GM12865 (cell line): Measurements from ENCODE around the gene NDUFS5.
"Not testable (repeated sequence)": the region's sequence is repeated elsewhere in the genome, so short reads cannot be mapped to it uniquely, and the experiment has no call there.

Experiments
- DNase-seq: peaks from one replicate; pipeline ENCODE4 v3.0.0; 2010; ENCODE audit warnings: low read depth
- H3K4me3 ChIP-seq: 2 replicates; pipeline ENCODE4 v1.5.1; 2011; ENCODE audit warnings: mild to moderate bottlenecking, low read depth, low read length, control low read depth
- TF ChIP-seq, protein P1 (sequence below): IDR thresholded peaks from 2 replicates; pipeline ENCODE4 v1.5.1; 2011; ENCODE audit warnings: low read length, control low read depth, low read depth, inconsistent platforms; ENCODE audit not compliant: insufficient read depth; ENCODE audit errors: missing control alignments

NDUFS5 gene

DNA sequence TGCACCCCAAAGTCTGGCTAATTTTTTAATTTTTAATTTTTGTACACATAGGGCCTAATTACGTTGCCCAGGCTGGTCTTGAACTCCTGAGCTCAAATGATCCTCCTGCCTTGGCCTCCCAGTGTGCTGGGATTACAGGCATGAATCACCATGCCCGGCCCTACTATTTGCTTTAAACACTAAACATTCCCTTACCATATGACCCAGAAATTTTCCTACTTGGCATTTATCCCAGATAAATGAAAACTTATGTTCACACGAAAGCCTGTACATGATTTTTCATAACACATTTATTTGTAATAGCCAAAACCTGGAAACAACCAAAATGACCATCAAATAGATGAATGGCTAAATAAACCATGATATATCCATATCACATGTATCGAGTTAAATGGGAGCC is 35.8 kb downstream of the NDUFS5 start:
- TF ChIP-seq, protein P1, sequence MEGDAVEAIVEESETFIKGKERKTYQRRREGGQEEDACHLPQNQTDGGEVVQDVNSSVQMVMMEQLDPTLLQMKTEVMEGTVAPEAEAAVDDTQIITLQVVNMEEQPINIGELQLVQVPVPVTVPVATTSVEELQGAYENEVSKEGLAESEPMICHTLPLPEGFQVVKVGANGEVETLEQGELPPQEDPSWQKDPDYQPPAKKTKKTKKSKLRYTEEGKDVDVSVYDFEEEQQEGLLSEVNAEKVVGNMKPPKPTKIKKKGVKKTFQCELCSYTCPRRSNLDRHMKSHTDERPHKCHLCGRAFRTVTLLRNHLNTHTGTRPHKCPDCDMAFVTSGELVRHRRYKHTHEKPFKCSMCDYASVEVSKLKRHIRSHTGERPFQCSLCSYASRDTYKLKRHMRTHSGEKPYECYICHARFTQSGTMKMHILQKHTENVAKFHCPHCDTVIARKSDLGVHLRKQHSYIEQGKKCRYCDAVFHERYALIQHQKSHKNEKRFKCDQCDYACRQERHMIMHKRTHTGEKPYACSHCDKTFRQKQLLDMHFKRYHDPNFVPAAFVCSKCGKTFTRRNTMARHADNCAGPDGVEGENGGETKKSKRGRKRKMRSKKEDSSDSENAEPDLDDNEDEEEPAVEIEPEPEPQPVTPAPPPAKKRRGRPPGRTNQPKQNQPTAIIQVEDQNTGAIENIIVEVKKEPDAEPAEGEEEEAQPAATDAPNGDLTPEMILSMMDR = no peak
- no peak for DNase-seq
- no peak overlapping the region for H3K4me3 ChIP-seq

DNA sequence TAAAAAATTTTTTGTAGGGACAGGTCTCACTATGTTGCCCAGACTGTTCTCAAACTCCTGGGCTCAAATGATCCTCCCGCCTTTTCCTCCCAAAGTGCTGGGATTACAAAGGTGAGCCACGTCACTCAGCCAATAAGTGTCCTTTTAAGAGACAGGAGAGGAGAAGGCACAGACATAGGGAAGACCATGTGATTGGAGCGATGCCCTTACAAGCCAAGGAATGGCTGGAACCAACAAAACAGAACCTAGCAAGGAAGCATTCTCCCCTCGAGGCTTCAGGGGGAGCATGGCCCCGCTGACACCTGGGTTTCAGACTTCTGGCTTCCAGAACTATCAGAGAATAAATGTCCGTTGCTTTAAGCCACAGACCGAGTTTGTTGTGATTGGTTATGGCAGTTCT is 37.0 kb downstream of the NDUFS5 start:
- TF ChIP-seq, protein P1 = no peak
- no peak for DNase-seq
- no peak overlapping the region for H3K4me3 ChIP-seq

DNA sequence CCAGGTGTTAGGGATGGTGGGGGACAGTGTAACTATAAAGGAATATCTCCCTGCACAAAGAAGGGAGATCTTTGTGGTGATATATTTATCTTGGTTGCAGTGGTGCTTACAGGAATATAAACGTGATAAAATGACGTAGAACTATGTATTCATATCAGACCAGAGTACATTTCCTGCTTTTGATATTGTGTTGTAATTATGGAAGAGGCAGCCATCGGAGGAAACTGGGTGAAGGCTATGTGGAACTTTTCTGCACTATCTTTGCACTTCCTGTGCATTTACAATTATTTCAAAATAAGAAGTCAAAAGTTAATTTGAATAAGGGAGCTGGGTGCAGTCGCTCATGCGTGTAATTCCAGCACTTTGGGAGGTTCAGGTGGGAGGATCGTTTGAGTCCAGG is 37.6 kb downstream of the NDUFS5 start:
- no peak for DNase-seq
- H3K4me3 ChIP-seq = no peak overlapping the region
- TF ChIP-seq, protein P1 = no peak

DNA sequence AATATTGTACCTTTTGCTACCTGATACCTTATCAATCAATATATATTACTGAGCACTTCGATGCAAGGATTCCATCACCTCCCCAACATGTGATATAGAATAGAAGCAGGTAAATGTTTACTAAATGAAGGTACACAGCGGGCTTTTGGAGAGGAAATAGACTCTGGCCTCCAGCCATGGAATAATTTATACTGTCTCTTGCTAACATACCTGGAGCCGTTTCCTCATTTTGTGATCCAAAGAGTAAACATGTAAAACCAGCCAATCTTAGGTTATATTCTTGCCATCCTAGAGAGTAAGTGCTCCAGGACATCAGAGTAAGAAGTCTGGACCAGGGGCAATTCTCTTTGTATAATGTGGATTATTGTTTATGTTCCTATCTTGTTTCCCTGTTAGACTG is 39.4 kb downstream of the NDUFS5 start:
- no peak for DNase-seq
- H3K4me3 ChIP-seq = no peak overlapping the region
- TF ChIP-seq, protein P1 = no peak

DNA sequence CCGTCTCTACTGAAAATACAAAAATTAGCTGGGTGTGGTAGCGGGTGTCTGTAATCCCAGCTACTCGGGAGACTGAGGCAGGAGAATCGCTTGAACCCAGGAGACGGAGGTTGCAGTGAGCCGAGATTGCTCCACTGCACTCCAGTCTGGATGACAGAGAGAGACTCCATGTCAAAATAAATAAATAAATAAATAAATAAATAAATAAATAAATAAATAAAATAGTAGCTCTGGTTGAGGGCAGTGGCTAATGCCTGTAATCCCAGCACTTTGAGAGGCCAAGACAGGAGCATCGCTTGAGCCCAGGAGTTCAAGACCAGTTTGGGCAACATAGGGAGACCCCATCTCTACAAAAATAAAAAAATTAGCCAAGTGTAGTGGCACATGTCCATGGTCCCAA is 42.1 kb downstream of the NDUFS5 start:
- not testable (repeated sequence) for H3K4me3 ChIP-seq, DNase-seq

DNA sequence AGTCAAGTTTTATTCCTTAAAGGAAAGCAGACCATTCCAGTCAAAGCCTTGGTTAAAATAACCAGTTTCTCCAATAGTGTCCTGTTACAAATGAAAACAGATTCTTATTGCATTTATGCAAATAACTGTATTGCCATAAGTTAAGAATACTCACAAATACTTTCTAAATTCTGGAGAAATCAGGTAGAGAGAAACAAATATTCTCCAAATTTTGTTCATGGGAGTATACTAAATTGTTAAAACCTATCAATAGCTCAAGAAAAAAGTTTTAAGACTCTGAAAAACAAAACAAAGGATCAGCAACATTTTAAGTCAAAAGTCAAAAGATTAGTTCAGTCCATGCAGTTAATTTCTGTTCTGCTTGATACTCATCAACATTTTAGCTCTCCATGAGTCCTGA is 45.4 kb downstream of the NDUFS5 start:
- DNase-seq, H3K4me3 ChIP-seq: not testable (repeated sequence)

DNA sequence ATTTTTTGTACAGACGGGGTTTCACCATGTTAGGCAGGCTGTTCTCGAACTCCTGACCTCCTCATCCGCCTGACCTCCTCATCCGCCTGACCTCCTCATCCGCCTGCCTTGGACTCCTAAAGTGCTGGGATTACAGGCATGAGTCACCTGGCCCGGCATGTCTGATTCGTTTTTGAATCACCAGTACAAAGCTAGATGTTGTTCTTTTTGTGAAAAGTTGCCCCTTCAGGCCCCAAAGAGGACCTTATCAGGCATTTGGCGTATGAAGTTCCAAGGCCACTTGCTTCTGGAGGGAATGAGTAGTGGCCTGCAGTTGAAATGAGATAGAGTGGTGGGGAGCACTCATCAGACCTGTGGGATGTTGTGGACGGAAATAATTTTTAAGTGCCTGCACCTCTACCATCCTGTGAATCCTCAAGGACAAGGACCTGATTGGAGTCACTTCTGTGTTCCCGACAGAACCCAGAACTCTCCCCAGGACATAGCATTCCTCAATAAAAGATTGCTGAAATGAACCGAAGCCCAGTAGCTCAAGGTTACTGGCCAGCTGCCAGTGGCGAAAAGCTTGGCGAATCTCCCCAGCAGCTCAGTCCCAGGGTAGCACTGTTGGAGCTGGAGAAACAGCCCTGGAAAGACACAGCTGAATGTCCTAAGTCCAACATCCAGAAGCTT is 50.1 kb downstream of the NDUFS5 start:
- DNase-seq = no peak
- TF ChIP-seq, protein P1 = no peak
- H3K4me3 ChIP-seq = no peak overlapping the region

DNA sequence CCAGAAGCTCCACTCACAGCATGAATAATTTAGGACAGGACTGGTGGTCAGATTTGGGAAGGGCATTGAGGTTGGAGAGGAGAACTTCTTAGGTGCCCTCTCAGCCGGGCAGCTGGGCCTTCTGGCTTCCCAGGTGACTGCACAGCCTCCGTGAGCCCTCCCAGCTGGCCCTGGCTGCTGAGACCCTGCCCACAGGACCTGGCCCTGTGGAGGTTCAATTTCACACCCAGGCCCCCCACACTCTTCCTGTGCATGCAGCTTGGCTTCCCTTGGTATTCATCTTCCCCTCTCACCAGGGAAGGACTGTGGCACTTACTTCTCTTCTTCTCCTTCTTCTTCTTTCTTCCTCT is 50.6 kb downstream of the NDUFS5 start:
- no peak overlapping the region for H3K4me3 ChIP-seq
- TF ChIP-seq, protein P1 = no peak

More for the DNA sequence above, 50.6 kb downstream of the NDUFS5 start:
- no peak for DNase-seq
